ENCODE data around the gene RIMS4. TPM values are rescaled to one million over a fixed set of nuclear protein-coding genes. Genes with fewer than 3 reads are reported as not detected.

The RIMS4 gene
- polyA plus RNA-seq, 5 donors = 1.9 to 6.0 (median 3.2) TPM

- no peak for DNase-seq
Observed at GRCh38 chr20:44723391-44723790, 87.0 kb downstream of the RIMS4 start.

GRCh38 chr20:44722990-44723389 lies 87.4 kb downstream of the RIMS4 start:
- no peak for DNase-seq

GRCh38 chr20:44721785-44722054 lies 88.6 kb downstream of the RIMS4 start:
- no peak for DNase-seq

- DNase-seq = peak in 1 of 2 donors; percentile 75
Observed at GRCh38 chr20:44720997-44721784, 89.2 kb downstream of the RIMS4 start.

- DNase-seq = no peak
Observed at GRCh38 chr20:44720621-44720996, 89.7 kb downstream of the RIMS4 start.

GRCh38 chr20:44719841-44720240 lies 90.5 kb downstream of the RIMS4 start:
- no peak for DNase-seq

- no peak for DNase-seq
Observed at GRCh38 chr20:44717986-44718385, 92.4 kb downstream of the RIMS4 start.

GRCh38 chr20:44716309-44717106 lies 93.8 kb downstream of the RIMS4 start:
- no peak for DNase-seq

- no peak for DNase-seq
Observed at GRCh38 chr20:44715499-44716308, 94.6 kb downstream of the RIMS4 start.

GRCh38 chr20:44714701-44715498 lies 95.4 kb downstream of the RIMS4 start, which contains the start of gene CCN5:
Gene CCN5 (plus strand): TSS chr20:44715369. CDS start chr20:44715391, 22 bp downstream.
- peak; percentile 76 to 80 for DNase-seq

- no peak for DNase-seq
Observed at GRCh38 chr20:44714102-44714700, 96.1 kb downstream of the RIMS4 start.

- DNase-seq = peak; percentile 45 to 49
Observed at GRCh38 chr20:44711237-44711636, 99.1 kb downstream of the RIMS4 start.

- no peak for DNase-seq
Observed at GRCh38 chr20:44709797-44710196, 100.5 kb downstream of the RIMS4 start.

GRCh38 chr20:44709380-44709779 lies 101.0 kb downstream of the RIMS4 start:
- no peak for DNase-seq

- no peak for DNase-seq
Observed at GRCh38 chr20:44707018-44707579, 103.2 kb downstream of the RIMS4 start.

- no peak for DNase-seq
Observed at GRCh38 chr20:44706301-44707017, 103.9 kb downstream of the RIMS4 start.

- DNase-seq = no peak
Observed at GRCh38 chr20:44705364-44706094, 104.8 kb downstream of the RIMS4 start.

GRCh38 chr20:44704551-44704971 lies 105.8 kb downstream of the RIMS4 start:
- no peak for DNase-seq

GRCh38 chr20:44703956-44704488 lies 106.3 kb downstream of the RIMS4 start:
- no peak for DNase-seq

All from right lung (tissue), 5 donors.